Kidney epithelial cell (primary cell): Measurements from ENCODE around the gene SEC23A. TPM values are rescaled to one million over a fixed set of nuclear protein-coding genes. Genes with fewer than 3 reads are reported as not detected.

Experiments used
- DNase-seq: peaks from one replicate; pipeline ENCODE4 v3.0.0-alpha.2; 2010; ENCODE audit warnings: low read depth
- H3K27me3 ChIP-seq: 2 replicates; pipeline ENCODE4 v1.6.0; 2011; ENCODE audit warnings: low read length; ENCODE audit not compliant: control insufficient read depth, insufficient read depth
- H3K36me3 ChIP-seq: 2 replicates; pipeline ENCODE4 v1.5.1; 2011; ENCODE audit warnings: low read length; ENCODE audit not compliant: control insufficient read depth, insufficient read depth
- H3K4me3 ChIP-seq: 2 replicates; pipeline ENCODE4 v1.5.1; 2011; ENCODE audit warnings: low read depth, mild to moderate bottlenecking, control low read depth, low read length
- total RNA-seq: library from RNA; depleted of rRNA; stranded (reverse); fragments of >200 nt; gene quantifications from 2 replicates; pipeline ENCODE4 v1.2.3, GENCODE V29; 2015
- TF ChIP-seq, protein P1 (sequence below): IDR thresholded peaks from 2 replicates; pipeline ENCODE4 v1.5.1; 2011; ENCODE audit warnings: mild to moderate bottlenecking, moderate library complexity, low read length, control low read depth, inconsistent platforms; ENCODE audit not compliant: insufficient read depth, poor library complexity, severe bottlenecking

Gene SEC23A
- total RNA-seq, 1 donor from 2014 or later, result 64.1 TPM

DNA sequence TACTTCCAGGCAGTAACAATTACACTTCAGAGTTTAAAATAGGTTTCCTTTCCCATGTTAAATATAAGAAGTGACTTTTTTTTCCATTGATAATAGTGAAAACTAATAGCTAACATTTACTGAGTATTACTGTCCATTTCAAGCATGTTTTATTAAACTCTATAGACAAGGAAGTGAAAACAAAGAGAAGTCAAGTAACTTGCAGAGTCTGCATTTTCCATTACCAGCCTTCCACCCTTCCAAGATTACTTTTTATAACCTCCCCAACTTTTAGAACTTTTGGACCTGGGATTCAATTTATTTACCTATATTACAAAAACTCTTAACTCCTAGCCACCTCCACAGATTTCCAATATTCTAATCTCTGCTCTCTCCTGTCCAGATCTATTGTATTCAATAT is 67.7 kb downstream of the SEC23A start:
- H3K4me3 ChIP-seq, result no peak overlapping the region
- TF ChIP-seq, protein P1, sequence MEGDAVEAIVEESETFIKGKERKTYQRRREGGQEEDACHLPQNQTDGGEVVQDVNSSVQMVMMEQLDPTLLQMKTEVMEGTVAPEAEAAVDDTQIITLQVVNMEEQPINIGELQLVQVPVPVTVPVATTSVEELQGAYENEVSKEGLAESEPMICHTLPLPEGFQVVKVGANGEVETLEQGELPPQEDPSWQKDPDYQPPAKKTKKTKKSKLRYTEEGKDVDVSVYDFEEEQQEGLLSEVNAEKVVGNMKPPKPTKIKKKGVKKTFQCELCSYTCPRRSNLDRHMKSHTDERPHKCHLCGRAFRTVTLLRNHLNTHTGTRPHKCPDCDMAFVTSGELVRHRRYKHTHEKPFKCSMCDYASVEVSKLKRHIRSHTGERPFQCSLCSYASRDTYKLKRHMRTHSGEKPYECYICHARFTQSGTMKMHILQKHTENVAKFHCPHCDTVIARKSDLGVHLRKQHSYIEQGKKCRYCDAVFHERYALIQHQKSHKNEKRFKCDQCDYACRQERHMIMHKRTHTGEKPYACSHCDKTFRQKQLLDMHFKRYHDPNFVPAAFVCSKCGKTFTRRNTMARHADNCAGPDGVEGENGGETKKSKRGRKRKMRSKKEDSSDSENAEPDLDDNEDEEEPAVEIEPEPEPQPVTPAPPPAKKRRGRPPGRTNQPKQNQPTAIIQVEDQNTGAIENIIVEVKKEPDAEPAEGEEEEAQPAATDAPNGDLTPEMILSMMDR, result no peak
- H3K36me3 ChIP-seq, result peaks cover 2% of the 10 kb centered on the region
- no peak for DNase-seq
- no peaks in the 10 kb centered on the region for H3K27me3 ChIP-seq

DNA sequence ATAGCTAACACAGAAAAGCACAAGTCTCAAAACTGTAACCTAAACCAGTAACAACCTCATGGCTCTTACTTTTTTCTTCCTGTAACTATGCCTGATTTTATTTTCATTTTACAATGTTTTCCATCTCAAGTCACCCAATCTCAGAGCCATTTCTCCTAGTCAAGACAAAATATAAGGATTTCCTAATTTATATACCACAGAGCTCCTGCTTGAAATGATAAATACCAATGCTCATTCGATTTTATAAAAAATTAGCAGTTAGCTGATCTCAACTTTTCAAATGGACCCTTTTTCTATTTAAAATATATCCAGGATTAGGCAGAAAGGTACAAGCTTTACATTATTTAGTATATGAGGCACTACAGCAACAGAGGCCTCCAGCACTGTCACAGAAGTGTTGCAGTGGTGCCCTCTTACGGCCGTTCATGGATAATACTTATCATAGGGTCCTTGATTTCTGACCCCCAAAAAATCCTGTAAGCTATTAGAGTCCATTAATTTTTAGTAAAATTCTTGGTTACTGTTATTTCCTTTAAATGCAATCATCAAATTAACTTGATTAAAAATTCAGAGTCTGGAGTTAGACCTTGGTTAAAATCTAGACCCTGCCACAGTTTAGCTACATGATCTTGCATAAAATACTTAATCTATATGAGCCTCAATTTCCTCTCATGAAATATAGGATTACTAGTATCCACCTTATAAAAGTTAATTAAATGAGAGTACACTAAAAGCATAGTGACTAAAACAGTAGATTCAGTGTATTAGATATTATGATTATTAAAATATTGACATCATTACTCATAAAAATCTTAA is 68.3 kb downstream of the SEC23A start:
- no peak for DNase-seq
- no peaks in the 10 kb centered on the region for H3K27me3 ChIP-seq
- peaks cover 3% of the 10 kb centered on the region for H3K36me3 ChIP-seq

DNA sequence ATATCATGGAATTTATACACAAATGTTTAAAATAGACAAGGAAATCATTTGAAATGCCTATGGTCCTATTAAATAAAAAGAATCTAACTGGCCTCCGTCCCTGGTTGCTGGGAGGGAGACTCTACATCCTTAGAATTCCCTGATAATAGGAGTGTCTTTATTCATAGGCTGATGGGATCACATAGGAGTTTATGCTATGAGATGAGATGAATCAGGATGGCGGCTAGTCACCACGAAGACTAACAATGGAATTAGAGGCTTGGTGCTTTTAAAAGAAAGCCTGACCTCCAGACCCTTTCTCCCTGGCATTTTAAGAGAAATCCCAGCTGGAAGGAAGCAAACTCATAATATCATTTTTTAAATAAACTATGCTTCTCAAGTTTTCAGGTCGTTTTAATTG is 69.7 kb downstream of the SEC23A start:
- TF ChIP-seq, protein P1, result no peak
- Histone ChIP-seq H3K4me3 (no peak overlapping the region), H3K36me3 (peaks cover 2% of the 10 kb centered on the region), H3K27me3 (no peaks in the 10 kb centered on the region)
- DNase-seq, result no peak

More for the DNA sequence above, 68.3 kb downstream of the SEC23A start:
- TF ChIP-seq, protein P1, result peak; percentile 42
- no peak overlapping the region for H3K4me3 ChIP-seq

DNA sequence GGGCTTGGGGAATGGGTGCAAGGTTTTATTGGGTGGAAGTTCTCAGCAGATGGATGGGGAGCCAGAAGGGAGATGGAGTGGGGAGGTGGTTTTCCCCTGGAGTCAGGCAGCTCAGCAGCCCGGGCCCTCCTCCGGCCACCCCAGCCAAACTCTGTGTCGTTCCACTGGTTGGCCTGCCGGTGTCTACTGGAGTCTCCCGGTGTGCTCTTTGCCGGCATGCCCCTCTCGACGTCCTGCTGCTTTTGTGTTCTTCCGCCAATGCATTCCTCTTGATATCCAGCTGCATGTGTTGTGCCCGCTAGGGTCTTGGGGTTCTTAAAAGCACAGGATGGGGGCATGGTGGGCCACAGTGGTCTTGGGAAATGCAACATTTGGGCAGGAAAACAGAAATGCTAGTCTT is 72.8 kb downstream of the SEC23A start:
- H3K4me3 ChIP-seq, result no peak overlapping the region
- DNase-seq, result no peak
- TF ChIP-seq, protein P1, result no peak
- H3K27me3 ChIP-seq, result no peaks in the 10 kb centered on the region
- H3K36me3 ChIP-seq, result peaks cover 2% of the 10 kb centered on the region

DNA sequence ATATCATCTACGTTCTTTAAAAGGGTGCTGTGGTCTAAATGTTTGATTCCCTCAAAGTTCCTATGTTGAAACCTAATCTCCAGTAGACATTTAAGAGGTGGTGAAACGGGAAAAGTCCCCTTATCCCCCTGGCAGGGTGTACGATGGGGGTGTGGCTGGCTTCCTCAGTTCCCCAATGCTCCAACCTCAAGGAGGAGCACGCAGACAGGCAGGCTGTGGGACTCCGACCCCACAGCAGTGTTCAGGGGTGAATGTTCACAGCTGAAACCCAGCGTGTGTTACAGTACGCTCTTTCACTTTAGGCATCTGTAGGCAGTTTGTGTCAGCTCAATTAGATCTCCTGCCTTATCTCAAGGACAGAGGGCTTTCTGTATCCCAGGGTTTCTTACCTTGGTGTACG is 73.2 kb downstream of the SEC23A start:
- TF ChIP-seq, protein P1, result no peak
- peaks cover 2% of the 10 kb centered on the region for H3K36me3 ChIP-seq
- no peak for DNase-seq
- H3K27me3 ChIP-seq, result no peaks in the 10 kb centered on the region
- H3K4me3 ChIP-seq, result no peak overlapping the region

DNA sequence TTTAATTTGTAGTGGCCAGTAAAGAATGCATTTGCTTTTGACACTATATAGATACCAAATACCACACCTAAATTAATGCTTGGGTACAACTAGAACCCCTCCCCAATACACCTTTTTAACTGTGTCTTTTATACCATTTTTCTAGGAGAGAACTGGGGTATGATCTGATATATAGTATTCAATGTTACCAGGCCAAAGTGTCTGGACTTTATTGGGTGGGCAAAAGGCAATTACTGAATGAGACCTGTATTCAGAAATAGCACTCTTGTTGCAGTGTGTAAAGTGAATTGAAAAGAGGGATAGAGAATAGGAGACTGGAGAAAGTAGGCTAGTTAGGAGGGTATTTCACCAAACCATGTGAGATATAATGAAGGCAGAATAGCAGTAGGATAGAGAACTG is 74.4 kb downstream of the SEC23A start:
- TF ChIP-seq, protein P1, result no peak
- no peak for DNase-seq
- no peaks in the 10 kb centered on the region for H3K27me3 ChIP-seq
- H3K36me3 ChIP-seq, result peaks cover 2% of the 10 kb centered on the region
- H3K4me3 ChIP-seq, result no peak overlapping the region
